Measurements from ENCODE around the gene GRM1. TPM values are rescaled to one million over a fixed set of nuclear protein-coding genes. Genes with fewer than 3 reads are reported as not detected.

The GRM1 gene
- total and polyA plus RNA-seq, 9 donors: 0.02 to 0.24 (median 0.10) TPM

DNA sequence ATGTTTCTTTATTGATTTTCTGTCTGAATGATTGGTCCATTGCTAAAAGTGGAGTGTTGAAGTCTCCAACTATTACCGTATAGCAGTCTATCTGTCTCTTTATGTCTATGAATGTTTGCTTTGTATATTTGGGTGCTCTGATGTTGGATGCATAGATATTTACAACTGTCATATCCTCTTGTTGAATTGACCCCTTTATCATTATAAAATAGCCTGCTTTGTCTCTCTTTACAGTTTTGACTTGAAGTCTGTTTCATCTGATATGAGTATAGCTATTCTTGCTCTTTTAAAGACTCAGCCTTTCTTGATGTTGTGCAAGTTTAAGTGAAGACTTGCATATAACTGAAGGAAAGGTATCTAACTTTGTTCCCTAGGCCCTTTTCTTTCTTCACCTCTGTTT is 341.0 kb downstream of the GRM1 start:
- no peaks in the 10 kb centered on the region for H3K36me3 ChIP-seq
- no peak for DNase-seq
- H3K27ac ChIP-seq: no peak overlapping the region
- intact Hi-C loops (cut with DNase I): no loop called here
- H3K4me3 ChIP-seq: no peak overlapping the region
- TF ChIP-seq POLR2A (IDR thresholded peaks at IDR 0.05): no peak
- no peak for TF ChIP-seq EP300 (IDR thresholded peaks at IDR 0.05)
- TF ChIP-seq, protein P1, sequence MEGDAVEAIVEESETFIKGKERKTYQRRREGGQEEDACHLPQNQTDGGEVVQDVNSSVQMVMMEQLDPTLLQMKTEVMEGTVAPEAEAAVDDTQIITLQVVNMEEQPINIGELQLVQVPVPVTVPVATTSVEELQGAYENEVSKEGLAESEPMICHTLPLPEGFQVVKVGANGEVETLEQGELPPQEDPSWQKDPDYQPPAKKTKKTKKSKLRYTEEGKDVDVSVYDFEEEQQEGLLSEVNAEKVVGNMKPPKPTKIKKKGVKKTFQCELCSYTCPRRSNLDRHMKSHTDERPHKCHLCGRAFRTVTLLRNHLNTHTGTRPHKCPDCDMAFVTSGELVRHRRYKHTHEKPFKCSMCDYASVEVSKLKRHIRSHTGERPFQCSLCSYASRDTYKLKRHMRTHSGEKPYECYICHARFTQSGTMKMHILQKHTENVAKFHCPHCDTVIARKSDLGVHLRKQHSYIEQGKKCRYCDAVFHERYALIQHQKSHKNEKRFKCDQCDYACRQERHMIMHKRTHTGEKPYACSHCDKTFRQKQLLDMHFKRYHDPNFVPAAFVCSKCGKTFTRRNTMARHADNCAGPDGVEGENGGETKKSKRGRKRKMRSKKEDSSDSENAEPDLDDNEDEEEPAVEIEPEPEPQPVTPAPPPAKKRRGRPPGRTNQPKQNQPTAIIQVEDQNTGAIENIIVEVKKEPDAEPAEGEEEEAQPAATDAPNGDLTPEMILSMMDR (IDR thresholded peaks at IDR 0.05): no peak
- 85 to 90% (median 87%) methylated on average over 1 of the region's 1 CpG for WGBS, 3 donors
- H3K27me3 ChIP-seq: no peaks in the 10 kb centered on the region
- no peaks in the 10 kb centered on the region for H3K9me3 ChIP-seq
- no peaks in the 10 kb centered on the region for H3K4me1 ChIP-seq (ENCODE audit: insufficient read depth)

DNA sequence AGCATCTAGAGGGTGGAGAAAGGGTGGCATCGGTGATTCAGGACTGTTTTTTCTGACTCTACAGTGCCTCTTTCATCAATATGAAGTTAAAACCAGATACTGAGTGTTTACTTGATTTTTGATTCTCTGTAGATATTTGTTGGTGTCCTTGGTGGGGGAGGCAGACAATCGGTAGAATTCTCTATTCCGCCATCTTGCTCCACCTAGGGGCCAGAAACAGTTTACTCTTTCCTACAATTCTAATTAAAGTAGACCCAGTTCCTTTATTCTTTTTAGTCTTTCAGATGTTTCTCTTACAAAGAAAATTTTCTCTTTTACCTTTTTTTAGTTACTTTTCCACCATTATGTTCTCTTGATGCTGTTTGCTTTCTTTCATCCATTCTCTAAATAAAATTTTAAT is 352.6 kb downstream of the GRM1 start:
- H3K27ac ChIP-seq: no peak overlapping the region
- no peaks in the 10 kb centered on the region for H3K4me1 ChIP-seq (ENCODE audit: insufficient read depth)
- TF ChIP-seq, protein P1 (IDR thresholded peaks at IDR 0.05): no peak
- no peak for TF ChIP-seq POLR2A (IDR thresholded peaks at IDR 0.05)
- no peak for TF ChIP-seq EP300 (IDR thresholded peaks at IDR 0.05)
- WGBS, 3 donors: 73 to 84% (median 83%) methylated on average over 3 of the region's 3 CpGs
- H3K4me3 ChIP-seq: no peak overlapping the region
- intact Hi-C loops (cut with DNase I): no loop called here
- no peaks in the 10 kb centered on the region for H3K36me3 ChIP-seq
- DNase-seq: no peak
- peaks cover 0 to 5% of the 10 kb centered on the region in 2 donors for H3K9me3 ChIP-seq
- H3K27me3 ChIP-seq: no peaks in the 10 kb centered on the region

DNA sequence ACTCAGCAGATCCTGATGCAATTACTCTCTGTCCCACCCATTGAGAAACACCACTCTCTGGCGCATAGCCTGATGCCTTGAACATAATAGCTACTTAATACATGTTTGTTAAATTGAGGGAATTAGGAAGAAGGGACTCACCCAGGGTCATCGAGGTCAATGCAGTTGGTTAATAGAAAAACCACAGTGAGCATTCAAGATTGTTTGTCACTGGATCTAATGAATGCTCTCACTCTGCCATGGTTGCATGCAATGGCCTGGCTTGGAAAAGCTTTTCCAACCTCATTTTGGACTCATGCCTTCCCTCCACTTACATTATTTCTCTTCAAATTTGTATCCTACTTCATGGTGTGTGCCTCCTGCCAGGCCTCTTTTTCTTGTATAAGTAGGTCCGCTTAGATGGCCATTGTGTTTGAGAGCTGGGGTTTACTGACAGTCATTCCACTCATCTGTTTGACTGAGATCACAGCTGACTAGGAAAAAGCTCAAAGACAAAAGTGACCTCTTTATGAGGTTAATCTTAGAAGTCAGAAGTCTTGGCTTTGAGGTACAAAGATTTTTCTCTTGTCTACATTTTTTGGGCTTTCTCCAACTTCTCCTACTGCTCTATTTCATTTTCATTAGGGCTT is 360.0 kb downstream of the GRM1 start:
- DNase-seq: no peak
- TF ChIP-seq POLR2A (IDR thresholded peaks at IDR 0.05): no peak
- TF ChIP-seq, protein P1 (IDR thresholded peaks at IDR 0.05): no peak
- no peaks in the 10 kb centered on the region for H3K4me1 ChIP-seq (ENCODE audit: insufficient read depth)
- H3K27ac ChIP-seq: no peak overlapping the region
- no peak overlapping the region for H3K4me3 ChIP-seq
- intact Hi-C loops (cut with DNase I): no loop called here
- H3K36me3 ChIP-seq: no peaks in the 10 kb centered on the region
- WGBS, 3 donors: 81 to 85% (median 84%) methylated on average over 3 of the region's 3 CpGs
- H3K9me3 ChIP-seq: no peaks in the 10 kb centered on the region
- no peaks in the 10 kb centered on the region for H3K27me3 ChIP-seq

DNA sequence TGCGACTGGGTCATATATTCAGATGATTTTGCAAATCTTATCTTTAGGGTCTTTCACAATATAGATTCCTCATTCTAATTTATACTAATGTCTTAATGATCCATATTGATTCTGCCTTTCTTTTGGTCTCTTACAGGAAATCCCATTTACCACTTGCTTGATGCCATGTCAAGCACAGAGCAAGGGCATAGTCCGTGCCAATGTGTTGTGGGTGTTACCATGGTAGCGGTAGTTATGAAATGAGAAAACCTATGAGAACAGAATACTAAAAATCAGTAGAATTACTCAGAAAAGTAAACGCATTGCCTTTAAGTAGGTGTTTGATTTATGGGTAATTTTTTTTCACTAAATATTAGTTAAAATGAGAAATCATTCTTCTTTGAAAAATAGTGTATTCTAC is 360.9 kb downstream of the GRM1 start:
- Histone ChIP-seq H3K27ac (no peak overlapping the region), H3K4me3 (no peak overlapping the region), H3K4me1 (ENCODE audit: insufficient read depth) (no peaks in the 10 kb centered on the region), H3K36me3 (no peaks in the 10 kb centered on the region), H3K27me3 (no peaks in the 10 kb centered on the region), H3K9me3 (no peaks in the 10 kb centered on the region)
- no peak for DNase-seq
- WGBS, 3 donors: 74% methylated on average over 4 of the region's 4 CpGs
- TF ChIP-seq POLR2A (IDR thresholded peaks at IDR 0.05) (no peak), EP300 (IDR thresholded peaks at IDR 0.05) (no peak)
- TF ChIP-seq, protein P1 (IDR thresholded peaks at IDR 0.05): no peak
- intact Hi-C loops (cut with DNase I): no loop called here

All from ovary (tissue), 9 donors.